Liver (tissue), 9 donors: ENCODE measurements around the gene MRPS18A. TPM values are rescaled to one million over a fixed set of nuclear protein-coding genes. Genes with fewer than 3 reads are reported as not detected.

Experiments
- DNase-seq: peaks from one replicate; pipeline ENCODE4 v3.0.0-alpha.2; 2017; ENCODE audit warnings: low spot score
- H3K27ac ChIP-seq, 2 donors: one replicate each; pipeline ENCODE4 v1.7.0; 2013; ENCODE audit warnings: inconsistent platforms in 2 of 2, low read length in 2 of 2, control low read depth in 1 of 2, low read depth in 1 of 2, mild to moderate bottlenecking in 1 of 2
- H3K27me3 ChIP-seq, 4 donors: one replicate each; pipeline versions ENCODE4 v1.6.1 to v1.7.0; 2013; ENCODE audit warnings: low read length in 3 of 4, inconsistent platforms in 1 of 4, mild to moderate bottlenecking in 1 of 4, moderate library complexity in 1 of 4; ENCODE audit not compliant: control insufficient read depth in 4 of 4, insufficient read depth in 4 of 4
- H3K36me3 ChIP-seq, 4 donors: one replicate each; pipeline versions ENCODE4 v1.6.1 to v1.7.0; 2013; ENCODE audit warnings: low read length in 3 of 4, mild to moderate bottlenecking in 3 of 4, low read depth in 1 of 4, moderate library complexity in 1 of 4; ENCODE audit not compliant: control insufficient read depth in 4 of 4, insufficient read depth in 3 of 4
- H3K4me1 ChIP-seq, 4 donors: one replicate each; pipeline versions ENCODE4 v1.6.1 to v1.7.0; 2013; ENCODE audit warnings: low read length in 3 of 4, mild to moderate bottlenecking in 3 of 4, moderate library complexity in 1 of 4; ENCODE audit not compliant: control insufficient read depth in 4 of 4, insufficient read depth in 4 of 4
- H3K4me3 ChIP-seq, 3 donors: one replicate each; pipeline versions ENCODE4 v1.6.1 to v1.7.0; 2013; ENCODE audit warnings: low read length in 3 of 3, control low read depth in 1 of 3, low read depth in 1 of 3, mild to moderate bottlenecking in 1 of 3
- H3K9ac ChIP-seq, 2 donors: one replicate each; pipeline ENCODE4 v1.7.0; 2013; ENCODE audit warnings: low read length in 2 of 2, mild to moderate bottlenecking in 2 of 2, moderate library complexity in 2 of 2, control low read depth in 1 of 2, low read depth in 1 of 2
- H3K9me3 ChIP-seq, 4 donors: one replicate each; pipeline versions ENCODE4 v1.6.1 to v1.7.0; 2013; ENCODE audit warnings: low read length in 3 of 4; ENCODE audit not compliant: control insufficient read depth in 4 of 4
- EGR1 ChIP-seq, 2 donors: IDR thresholded peaks; 2 replicates each; pipeline ENCODE4 v1.6.1; 2016 to 2018; ENCODE audit warnings: antibody characterized with exemption in 2 of 2, low read depth in 2 of 2
- FOXA1 ChIP-seq: IDR thresholded peaks from 2 replicates; pipeline ENCODE4 v1.6.1; 2016; ENCODE audit warnings: antibody characterized with exemption
- FOXA2 ChIP-seq: IDR thresholded peaks from 2 replicates; pipeline ENCODE4 v1.6.1; 2016; ENCODE audit warnings: antibody characterized with exemption
- GABPA ChIP-seq, 2 donors: IDR thresholded peaks in 1 of 2; conservative IDR thresholded peaks in 1 of 2; 2 replicates each; pipeline ENCODE4 v1.6.1; 2016; ENCODE audit warnings: antibody characterized with exemption in 2 of 2, mild to moderate bottlenecking in 1 of 2, moderate library complexity in 1 of 2
- HNF4A ChIP-seq, 2 donors: conservative IDR thresholded peaks; 2 replicates each; pipeline ENCODE4 v1.6.1; 2016; ENCODE audit warnings: antibody characterized with exemption in 2 of 2, mild to moderate bottlenecking in 2 of 2
- HNF4G ChIP-seq: IDR thresholded peaks from 2 replicates; pipeline ENCODE4 v1.6.1; 2016; ENCODE audit warnings: antibody characterized with exemption
- JUND ChIP-seq, 2 donors: IDR thresholded peaks; 2 replicates each; pipeline ENCODE4 v1.6.1; 2016; ENCODE audit warnings: antibody characterized with exemption in 2 of 2
- NR2F2 ChIP-seq: IDR thresholded peaks from 2 replicates; pipeline ENCODE4 v1.6.1; 2016; ENCODE audit warnings: antibody characterized with exemption
- RAD21 ChIP-seq, 2 donors: IDR thresholded peaks; 2 replicates each; pipeline ENCODE4 v1.6.1; 2016; ENCODE audit warnings: antibody characterized with exemption in 2 of 2, mild to moderate bottlenecking in 2 of 2
- RXRA ChIP-seq, 2 donors: IDR thresholded peaks; 2 replicates each; pipeline ENCODE4 v1.6.1; 2017 to 2018; ENCODE audit warnings: antibody characterized with exemption in 2 of 2, mild to moderate bottlenecking in 1 of 2
- SP1 ChIP-seq: IDR thresholded peaks from 2 replicates; pipeline ENCODE4 v1.6.1; 2018; ENCODE audit warnings: antibody characterized with exemption, mild to moderate bottlenecking
- TAF1 ChIP-seq: conservative IDR thresholded peaks from 2 replicates; pipeline ENCODE4 v1.6.1; 2016; ENCODE audit warnings: antibody characterized with exemption, mild to moderate bottlenecking
- YY1 ChIP-seq: IDR thresholded peaks from 2 replicates; pipeline ENCODE4 v1.6.1; 2016; ENCODE audit warnings: antibody characterized with exemption, mild to moderate bottlenecking
- WGBS: extraction: QIAGEN DNeasy Blood & Tissue Kit; methylation state at CpG from one replicate; pipeline ENCODE4 v1.1.7; 2013; 5-methylcytosine and 5-hydroxymethylcytosine counted together
- polyA plus RNA-seq, 2 donors: library from polyadenylated mRNA; stranded (reverse) in 1 of 2; unstranded in 1 of 2; fragments of 200-250 nt in 1 of 2; fragments of >200 nt in 1 of 2; fragmentation: Nextera tagmentation in 1 of 2; extraction: Ambion mirVana in 1 of 2; gene quantifications; one replicate each; pipeline versions ENCODE4 v1.2.1 to v1.2.3, GENCODE V29; 2013 to 2015
- total RNA-seq, 2 donors: library from RNA; depleted of rRNA; stranded (reverse); fragments of >200 nt; gene quantifications; one replicate each; pipeline ENCODE4 v1.2.3, GENCODE V29; 2014
- TF ChIP-seq, protein P1 (sequence below): fragments of 150-350 bp; IDR thresholded peaks from 2 replicates; pipeline ENCODE4 v1.5.1; 2017; ENCODE audit warnings: improper control_type of control experiment, low read depth, low read length; ENCODE audit not compliant: missing input control
- TF ChIP-seq, protein P2 (sequence below): IDR thresholded peaks from 2 replicates; pipeline ENCODE4 v1.6.1; 2016; ENCODE audit warnings: antibody characterized with exemption
- TF ChIP-seq, protein P3 (sequence below): IDR thresholded peaks from 2 replicates; pipeline ENCODE4 v1.6.1; 2016; ENCODE audit warnings: antibody characterized with exemption
- TF ChIP-seq, protein P4 (sequence below): IDR thresholded peaks from 2 replicates; pipeline ENCODE4 v1.6.1; 2016; ENCODE audit warnings: antibody characterized with exemption
- TF ChIP-seq, protein P5 (sequence below): IDR thresholded peaks from 2 replicates; pipeline ENCODE4 v1.6.1; 2016; ENCODE audit warnings: antibody characterized with exemption, mild to moderate bottlenecking
- donor health status: healthy.
- donor health status: healthy.
- donor health status: healthy.
- donor health status: healthy.
- donor health status: healthy.

The MRPS18A gene
- total RNA-seq (10 to 100 TPM; 21.5 to 27.0 TPM), polyA plus RNA-seq (10 to 100 TPM; 43.1 to 50.5 TPM)

DNA sequence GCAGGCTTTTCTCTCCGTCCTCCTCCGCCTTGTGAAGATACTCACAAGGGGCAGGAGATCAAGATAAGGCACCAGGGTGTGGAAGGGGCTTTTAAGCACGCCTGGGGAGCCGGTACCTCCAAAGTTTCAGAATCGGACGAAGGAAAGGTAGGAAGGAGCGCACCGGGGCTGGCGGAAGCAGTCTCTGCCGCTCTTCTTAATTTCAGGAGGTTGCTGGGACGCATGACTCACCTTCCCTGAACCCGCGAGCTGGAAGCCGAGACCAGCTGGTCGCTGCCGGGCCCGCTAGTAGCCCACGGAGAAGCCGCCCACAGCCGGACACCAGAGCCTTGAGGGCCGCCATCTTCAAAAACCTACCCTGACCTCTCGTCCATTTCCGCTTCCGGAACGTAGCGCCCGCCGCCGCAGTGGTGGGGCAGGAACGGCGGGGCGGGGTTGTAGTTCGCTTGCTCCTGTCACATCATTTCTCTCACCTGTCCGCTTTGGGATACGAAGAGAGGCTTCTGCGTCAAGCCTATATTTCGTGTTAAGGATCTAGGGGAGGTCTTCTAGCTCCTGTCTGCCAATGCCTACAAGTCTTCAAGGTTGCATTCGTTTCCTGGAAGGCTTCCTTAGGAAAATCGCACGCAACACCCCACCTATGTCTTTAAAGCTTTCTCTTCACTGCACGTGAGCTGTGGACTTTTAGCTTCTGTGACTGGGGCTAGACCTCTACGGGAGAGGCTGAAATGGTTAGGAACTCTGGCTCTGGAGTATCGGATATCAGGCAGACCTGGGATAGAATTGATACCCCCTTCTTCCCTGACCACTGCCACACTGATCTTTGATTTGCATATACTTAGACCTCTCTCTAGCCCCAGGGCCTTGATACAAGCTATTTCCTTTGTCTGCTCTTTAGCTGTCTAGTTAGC, at the start of gene MRPS18A:
MRPS18A (minus strand) TSS at position 355 of the 911 bp plus-strand sequence; CDS start at position 343, 12 bp downstream.
- Histone ChIP-seq H3K27ac (peak within 1 kb of the TSS; percentile 14), H3K4me1 (peaks cover 0 to 21% (median 18%) of the 10 kb centered on the region in 4 donors), H3K9ac (peak within 1 kb of the TSS; percentile 60 to 97), H3K36me3 (peaks cover 0 to under 1% (median 0%) of the 10 kb centered on the region in 4 donors), H3K4me3 (peak within 1 kb of the TSS; percentile 68 to 99 (median 98)), H3K9me3 (no peaks in the 10 kb centered on the region), H3K27me3 (no peaks in the 10 kb centered on the region)
- peak; percentile 81 for DNase-seq
- TF ChIP-seq FOXA1 (no peak), RXRA (IDR thresholded peaks at IDR 0.05) (peak; percentile 36 to 73), GABPA (IDR thresholded peaks at IDR 0.05 in 1 of 2, conservative IDR thresholded peaks at IDR 0.05 in 1 of 2) (peak; percentile 88 to 96), FOXA2 (no peak), JUND (IDR thresholded peaks at IDR 0.05) (no peak), YY1 (peak; percentile 98), RAD21 (IDR thresholded peaks at IDR 0.05) (peak; percentile 11 to 45), NR2F2 (peak; percentile 73), EGR1 (IDR thresholded peaks at IDR 0.05; ENCODE audit: low read depth in 2 of 2) (no peak), TAF1 (no peak), HNF4A (conservative IDR thresholded peaks at IDR 0.05) (no peak), SP1 (peak; percentile 49), HNF4G (no peak)
- TF ChIP-seq, protein P1, sequence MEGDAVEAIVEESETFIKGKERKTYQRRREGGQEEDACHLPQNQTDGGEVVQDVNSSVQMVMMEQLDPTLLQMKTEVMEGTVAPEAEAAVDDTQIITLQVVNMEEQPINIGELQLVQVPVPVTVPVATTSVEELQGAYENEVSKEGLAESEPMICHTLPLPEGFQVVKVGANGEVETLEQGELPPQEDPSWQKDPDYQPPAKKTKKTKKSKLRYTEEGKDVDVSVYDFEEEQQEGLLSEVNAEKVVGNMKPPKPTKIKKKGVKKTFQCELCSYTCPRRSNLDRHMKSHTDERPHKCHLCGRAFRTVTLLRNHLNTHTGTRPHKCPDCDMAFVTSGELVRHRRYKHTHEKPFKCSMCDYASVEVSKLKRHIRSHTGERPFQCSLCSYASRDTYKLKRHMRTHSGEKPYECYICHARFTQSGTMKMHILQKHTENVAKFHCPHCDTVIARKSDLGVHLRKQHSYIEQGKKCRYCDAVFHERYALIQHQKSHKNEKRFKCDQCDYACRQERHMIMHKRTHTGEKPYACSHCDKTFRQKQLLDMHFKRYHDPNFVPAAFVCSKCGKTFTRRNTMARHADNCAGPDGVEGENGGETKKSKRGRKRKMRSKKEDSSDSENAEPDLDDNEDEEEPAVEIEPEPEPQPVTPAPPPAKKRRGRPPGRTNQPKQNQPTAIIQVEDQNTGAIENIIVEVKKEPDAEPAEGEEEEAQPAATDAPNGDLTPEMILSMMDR: no peak
- TF ChIP-seq, protein P2, sequence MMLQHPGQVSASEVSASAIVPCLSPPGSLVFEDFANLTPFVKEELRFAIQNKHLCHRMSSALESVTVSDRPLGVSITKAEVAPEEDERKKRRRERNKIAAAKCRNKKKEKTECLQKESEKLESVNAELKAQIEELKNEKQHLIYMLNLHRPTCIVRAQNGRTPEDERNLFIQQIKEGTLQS: no peak
- TF ChIP-seq, protein P3, sequence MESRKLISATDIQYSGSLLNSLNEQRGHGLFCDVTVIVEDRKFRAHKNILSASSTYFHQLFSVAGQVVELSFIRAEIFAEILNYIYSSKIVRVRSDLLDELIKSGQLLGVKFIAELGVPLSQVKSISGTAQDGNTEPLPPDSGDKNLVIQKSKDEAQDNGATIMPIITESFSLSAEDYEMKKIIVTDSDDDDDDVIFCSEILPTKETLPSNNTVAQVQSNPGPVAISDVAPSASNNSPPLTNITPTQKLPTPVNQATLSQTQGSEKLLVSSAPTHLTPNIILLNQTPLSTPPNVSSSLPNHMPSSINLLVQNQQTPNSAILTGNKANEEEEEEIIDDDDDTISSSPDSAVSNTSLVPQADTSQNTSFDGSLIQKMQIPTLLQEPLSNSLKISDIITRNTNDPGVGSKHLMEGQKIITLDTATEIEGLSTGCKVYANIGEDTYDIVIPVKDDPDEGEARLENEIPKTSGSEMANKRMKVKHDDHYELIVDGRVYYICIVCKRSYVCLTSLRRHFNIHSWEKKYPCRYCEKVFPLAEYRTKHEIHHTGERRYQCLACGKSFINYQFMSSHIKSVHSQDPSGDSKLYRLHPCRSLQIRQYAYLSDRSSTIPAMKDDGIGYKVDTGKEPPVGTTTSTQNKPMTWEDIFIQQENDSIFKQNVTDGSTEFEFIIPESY: no peak
- TF ChIP-seq, protein P4, sequence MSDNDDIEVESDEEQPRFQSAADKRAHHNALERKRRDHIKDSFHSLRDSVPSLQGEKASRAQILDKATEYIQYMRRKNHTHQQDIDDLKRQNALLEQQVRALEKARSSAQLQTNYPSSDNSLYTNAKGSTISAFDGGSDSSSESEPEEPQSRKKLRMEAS: no peak
- TF ChIP-seq, protein P5, sequence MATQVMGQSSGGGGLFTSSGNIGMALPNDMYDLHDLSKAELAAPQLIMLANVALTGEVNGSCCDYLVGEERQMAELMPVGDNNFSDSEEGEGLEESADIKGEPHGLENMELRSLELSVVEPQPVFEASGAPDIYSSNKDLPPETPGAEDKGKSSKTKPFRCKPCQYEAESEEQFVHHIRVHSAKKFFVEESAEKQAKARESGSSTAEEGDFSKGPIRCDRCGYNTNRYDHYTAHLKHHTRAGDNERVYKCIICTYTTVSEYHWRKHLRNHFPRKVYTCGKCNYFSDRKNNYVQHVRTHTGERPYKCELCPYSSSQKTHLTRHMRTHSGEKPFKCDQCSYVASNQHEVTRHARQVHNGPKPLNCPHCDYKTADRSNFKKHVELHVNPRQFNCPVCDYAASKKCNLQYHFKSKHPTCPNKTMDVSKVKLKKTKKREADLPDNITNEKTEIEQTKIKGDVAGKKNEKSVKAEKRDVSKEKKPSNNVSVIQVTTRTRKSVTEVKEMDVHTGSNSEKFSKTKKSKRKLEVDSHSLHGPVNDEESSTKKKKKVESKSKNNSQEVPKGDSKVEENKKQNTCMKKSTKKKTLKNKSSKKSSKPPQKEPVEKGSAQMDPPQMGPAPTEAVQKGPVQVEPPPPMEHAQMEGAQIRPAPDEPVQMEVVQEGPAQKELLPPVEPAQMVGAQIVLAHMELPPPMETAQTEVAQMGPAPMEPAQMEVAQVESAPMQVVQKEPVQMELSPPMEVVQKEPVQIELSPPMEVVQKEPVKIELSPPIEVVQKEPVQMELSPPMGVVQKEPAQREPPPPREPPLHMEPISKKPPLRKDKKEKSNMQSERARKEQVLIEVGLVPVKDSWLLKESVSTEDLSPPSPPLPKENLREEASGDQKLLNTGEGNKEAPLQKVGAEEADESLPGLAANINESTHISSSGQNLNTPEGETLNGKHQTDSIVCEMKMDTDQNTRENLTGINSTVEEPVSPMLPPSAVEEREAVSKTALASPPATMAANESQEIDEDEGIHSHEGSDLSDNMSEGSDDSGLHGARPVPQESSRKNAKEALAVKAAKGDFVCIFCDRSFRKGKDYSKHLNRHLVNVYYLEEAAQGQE: no peak
- 3% methylated on average over 43 of the region's 43 CpGs for WGBS
